Upper lobe of right lung (tissue), 1 donor: Measurements from ENCODE around the gene LMAN2. TPM values are rescaled to one million over a fixed set of nuclear protein-coding genes. Genes with fewer than 3 reads are reported as not detected.

Experiments used
- ATAC-seq: fragments of 200-7000 bp; cut with Tn5 transposase; one replicate; pipeline ENCODE4 v1.9.1; 2020; ENCODE audit warnings: mild to moderate bottlenecking, moderate library complexity
- DNase-seq: peaks from one replicate; pipeline ENCODE4 v3.0.0-alpha.2; 2020
- H3K27ac ChIP-seq: fragments of 200-600 bp; one replicate; pipeline ENCODE4 v1.8.0; 2022
- H3K27me3 ChIP-seq: fragments of 200-600 bp; one replicate; pipeline ENCODE4 v1.8.0; 2022; ENCODE audit warnings: mild to moderate bottlenecking
- H3K36me3 ChIP-seq: fragments of 200-600 bp; one replicate; pipeline ENCODE4 v1.8.0; 2022
- H3K4me1 ChIP-seq: fragments of 200-600 bp; one replicate; pipeline ENCODE4 v1.8.0; 2022
- H3K4me3 ChIP-seq: fragments of 200-600 bp; one replicate; pipeline ENCODE4 v1.8.0; 2022; ENCODE audit warnings: mild to moderate bottlenecking
- H3K9me3 ChIP-seq: fragments of 200-600 bp; one replicate; pipeline ENCODE4 v1.8.0; 2022
- CTCF ChIP-seq: fragments of 200-600 bp; IDR thresholded peaks from one replicate; pipeline ENCODE4 v1.8.0; 2022; ENCODE audit warnings: antibody characterized with exemption
- intact Hi-C: fragments of 100-400 bp; cut with DNase I; formaldehyde crosslinking; loops from one replicate; pipeline ENCODE4 v1.11.0; 2022
- long read RNA-seq: library from polyadenylated mRNA; unstranded; transcript quantifications from one replicate; pipeline ENCODE4 v2.0.0, GENCODE V29; 2021
- total RNA-seq: library from RNA; stranded (reverse); fragmentation: NEBNext Ultra II Directional; extraction: Animal tissue kit (Norgen Biotek cat#: 25700); gene quantifications from one replicate; pipeline ENCODE4 v1.2.1, GENCODE V29; 2021
- donor health status: DM: no; HTN: yes; CAD: no; lungs with severe emphysema.

LMAN2 gene
- 117 TPM for total RNA-seq
- long read RNA-seq, transcript LMAN2-201 (8 exons, 1,800 nt), result major isoform, 337 of 357 reads
- long read RNA-seq, transcript LMAN2-208 (8 exons, 1,149 nt), result minor isoform, 5 of 357 reads
- long read RNA-seq, partial matches to known transcripts, result 9 of 357 reads
- long read RNA-seq, other reads (novel, unspliced or antisense), result 5 of 357 reads

- H3K4me3 ChIP-seq, result peak within 1 kb of the TSS; percentile 98
- no peaks in the 10 kb centered on the region for H3K27me3 ChIP-seq
- H3K9me3 ChIP-seq, result no peaks in the 10 kb centered on the region
- peaks cover 23% of the 10 kb centered on the region for H3K36me3 ChIP-seq
- no peak for TF ChIP-seq CTCF
- peak; percentile 98 for ATAC-seq
- intact Hi-C loops, result no loop called here
- H3K4me1 ChIP-seq, result peaks cover 36% of the 10 kb centered on the region
- peak; percentile 95 for DNase-seq
- H3K27ac ChIP-seq, result peak within 1 kb of the TSS; percentile 94
Observed at GRCh38 chr5:177351392-177352329, at the start of gene LMAN2. TSS of gene LMAN2 (minus strand) at chr5:177351668. CDS start at chr5:177351647, 21 bp downstream.

GRCh38 chr5:177399997-177400868, 48.8 kb upstream of the LMAN2 start, which contains the start of gene PFN3:
TSS of gene PFN3 (minus strand) at chr5:177400661. CDS start at chr5:177400576, 85 bp downstream.
- Histone ChIP-seq H3K4me3 (no peak within 1 kb of the TSS), H3K27me3 (peaks cover 59% of the 10 kb centered on the region), H3K27ac (no peak within 1 kb of the TSS), H3K9me3 (no peaks in the 10 kb centered on the region), H3K4me1 (peaks cover 37% of the 10 kb centered on the region), H3K36me3 (no peaks in the 10 kb centered on the region)
- intact Hi-C loops, result loop anchor here (10.0 kb wide), 1 partner anchor 55 kb away; no protein-coding TSS in a partner anchor
- no peak for DNase-seq
- no peak for TF ChIP-seq CTCF
- no peak for ATAC-seq

- Histone ChIP-seq H3K27me3 (peaks cover 48% of the 10 kb centered on the region), H3K4me1 (peaks cover 14% of the 10 kb centered on the region), H3K27ac (no peak overlapping the region), H3K4me3 (no peak overlapping the region), H3K9me3 (no peaks in the 10 kb centered on the region), H3K36me3 (no peaks in the 10 kb centered on the region)
- ATAC-seq (no peak), DNase-seq (no peak)
- TF ChIP-seq CTCF, result no peak
- intact Hi-C loops, result no loop called here
Observed at GRCh38 chr5:177397875-177398390, 46.5 kb upstream of the LMAN2 start.

- ATAC-seq, result no peak
- H3K9me3 ChIP-seq, result no peaks in the 10 kb centered on the region
Observed at GRCh38 chr5:177396807-177397206, 45.3 kb upstream of the LMAN2 start.

More at GRCh38 chr5:177396807-177397206, 45.3 kb upstream of the LMAN2 start:
- H3K27ac ChIP-seq, result no peak overlapping the region
- peaks cover 37% of the 10 kb centered on the region for H3K27me3 ChIP-seq
- no peak for TF ChIP-seq CTCF
- no peaks in the 10 kb centered on the region for H3K36me3 ChIP-seq
- H3K4me3 ChIP-seq, result no peak overlapping the region
- intact Hi-C loops, result no loop called here
- DNase-seq, result no peak
- H3K4me1 ChIP-seq, result peaks cover 4% of the 10 kb centered on the region
